Ectodermal cell (in vitro differentiated cells): ENCODE data around the gene SPECC1.

Experiments
- H3K27ac ChIP-seq: 2 replicates; pipeline ENCODE4 v1.7.0; 2013; ENCODE audit warnings: mild to moderate bottlenecking, low read depth, low read length; ENCODE audit not compliant: insufficient read depth, poor library complexity, severe bottlenecking
- H3K27me3 ChIP-seq: 2 replicates; pipeline ENCODE4 v1.7.0; 2013; ENCODE audit warnings: mild to moderate bottlenecking, low read length; ENCODE audit not compliant: insufficient read depth, control insufficient read depth, poor library complexity, severe bottlenecking
- H3K36me3 ChIP-seq: one replicate; pipeline ENCODE4 v1.7.0; 2013; ENCODE audit warnings: low read length; ENCODE audit not compliant: control insufficient read depth, insufficient read depth
- H3K4me1 ChIP-seq: one replicate; pipeline ENCODE4 v1.7.0; 2013; ENCODE audit warnings: low read length; ENCODE audit not compliant: control insufficient read depth, insufficient read depth
- H3K4me3 ChIP-seq: 2 replicates; pipeline ENCODE4 v1.7.0; 2013; ENCODE audit warnings: low read depth, low read length, control low read depth; ENCODE audit not compliant: insufficient read depth
- H3K9me3 ChIP-seq: 2 replicates; pipeline ENCODE4 v1.7.0; 2013; ENCODE audit warnings: mild to moderate bottlenecking, low read length, moderate library complexity; ENCODE audit not compliant: control insufficient read depth
- WGBS, 2 experiments: methylation state at CpG; one replicate each; pipeline ENCODE4 v1.1.7; 2013; ENCODE audit warnings: missing lambda C conversion rate in 2 of 2; 5-methylcytosine and 5-hydroxymethylcytosine counted together

Gene SPECC1

GRCh38 chr17:20276421-20276820, 267.3 kb downstream of the SPECC1 start:
- 80 to 94% methylated on average over 2 of the region's 2 CpGs for WGBS, 2 experiments
- H3K27ac ChIP-seq = no peak overlapping the region

GRCh38 chr17:20278805-20279204, 269.6 kb downstream of the SPECC1 start:
- WGBS, 2 experiments = 94 to 100% methylated on average over 1 of the region's 1 CpG
- no peaks in the 10 kb centered on the region for H3K36me3 ChIP-seq
- no peak overlapping the region for H3K27ac ChIP-seq
- H3K9me3 ChIP-seq = no peaks in the 10 kb centered on the region
- no peaks in the 10 kb centered on the region for H3K4me1 ChIP-seq
- no peak overlapping the region for H3K4me3 ChIP-seq
- H3K27me3 ChIP-seq = no peaks in the 10 kb centered on the region

More at GRCh38 chr17:20276421-20276820, 267.3 kb downstream of the SPECC1 start:
- Histone ChIP-seq H3K36me3 (no peaks in the 10 kb centered on the region), H3K4me1 (no peaks in the 10 kb centered on the region), H3K4me3 (no peak overlapping the region), H3K9me3 (no peaks in the 10 kb centered on the region), H3K27me3 (no peaks in the 10 kb centered on the region)

- H3K36me3 ChIP-seq = no peaks in the 10 kb centered on the region
- H3K27ac ChIP-seq = no peak overlapping the region
- no peak overlapping the region for H3K4me3 ChIP-seq
- H3K4me1 ChIP-seq = peaks cover 8% of the 10 kb centered on the region
- no peaks in the 10 kb centered on the region for H3K9me3 ChIP-seq
- no peaks in the 10 kb centered on the region for H3K27me3 ChIP-seq
- 95 to 96% methylated on average over 3 of the region's 3 CpGs for WGBS, 2 experiments
Observed at GRCh38 chr17:20279631-20280030, 270.5 kb downstream of the SPECC1 start.

- Histone ChIP-seq H3K4me1 (peaks cover 12% of the 10 kb centered on the region), H3K4me3 (no peak overlapping the region), H3K27ac (no peak overlapping the region), H3K27me3 (no peaks in the 10 kb centered on the region), H3K36me3 (no peaks in the 10 kb centered on the region), H3K9me3 (no peaks in the 10 kb centered on the region)
- WGBS, 2 experiments = 94 to 96% methylated on average over 6 of the region's 6 CpGs
Observed at GRCh38 chr17:20280051-20280450, 270.9 kb downstream of the SPECC1 start.

GRCh38 chr17:20280851-20281250, 271.7 kb downstream of the SPECC1 start:
- no peaks in the 10 kb centered on the region for H3K9me3 ChIP-seq
- no peaks in the 10 kb centered on the region for H3K27me3 ChIP-seq
- WGBS, 2 experiments = 97 to 98% methylated on average over 10 of the region's 10 CpGs

GRCh38 chr17:20281860-20282259, 272.7 kb downstream of the SPECC1 start:
- Histone ChIP-seq H3K36me3 (no peaks in the 10 kb centered on the region), H3K27me3 (no peaks in the 10 kb centered on the region), H3K4me3 (no peak overlapping the region), H3K9me3 (no peaks in the 10 kb centered on the region), H3K27ac (no peak overlapping the region), H3K4me1 (peaks cover 25% of the 10 kb centered on the region)
- WGBS, 2 experiments = 92 to 95% methylated on average over 11 of the region's 11 CpGs

More at GRCh38 chr17:20280851-20281250, 271.7 kb downstream of the SPECC1 start:
- H3K36me3 ChIP-seq = no peaks in the 10 kb centered on the region
- H3K4me3 ChIP-seq = no peak overlapping the region
- peaks cover 20% of the 10 kb centered on the region for H3K4me1 ChIP-seq
- no peak overlapping the region for H3K27ac ChIP-seq

GRCh38 chr17:20282526-20283308, 273.6 kb downstream of the SPECC1 start:
- H3K27me3 ChIP-seq = no peaks in the 10 kb centered on the region
- H3K4me1 ChIP-seq = peaks cover 25% of the 10 kb centered on the region
- no peaks in the 10 kb centered on the region for H3K9me3 ChIP-seq
- no peak overlapping the region for H3K27ac ChIP-seq
- WGBS, 2 experiments = 94 to 96% methylated on average over 9 of the region's 9 CpGs
- no peaks in the 10 kb centered on the region for H3K36me3 ChIP-seq
- no peak overlapping the region for H3K4me3 ChIP-seq

- 68 to 77% methylated on average over 3 of the region's 3 CpGs for WGBS, 2 experiments
- Histone ChIP-seq H3K27ac (peak overlapping the region; percentile 58), H3K4me3 (no peak overlapping the region), H3K9me3 (no peaks in the 10 kb centered on the region), H3K4me1 (peaks cover 25% of the 10 kb centered on the region), H3K36me3 (no peaks in the 10 kb centered on the region), H3K27me3 (no peaks in the 10 kb centered on the region)
Observed at GRCh38 chr17:20284022-20284421, 274.9 kb downstream of the SPECC1 start.

- H3K9me3 ChIP-seq = no peaks in the 10 kb centered on the region
- H3K4me3 ChIP-seq = no peak overlapping the region
- WGBS, 2 experiments = 88 to 89% methylated on average over 6 of the region's 6 CpGs
- peak overlapping the region; percentile 58 for H3K27ac ChIP-seq
- no peaks in the 10 kb centered on the region for H3K36me3 ChIP-seq
- H3K27me3 ChIP-seq = no peaks in the 10 kb centered on the region
- H3K4me1 ChIP-seq = peaks cover 25% of the 10 kb centered on the region
Observed at GRCh38 chr17:20284570-20285295, 275.6 kb downstream of the SPECC1 start.

- WGBS, 2 experiments = 94 to 96% methylated on average over 3 of the region's 3 CpGs
- no peaks in the 10 kb centered on the region for H3K27me3 ChIP-seq
- no peaks in the 10 kb centered on the region for H3K36me3 ChIP-seq
- no peak overlapping the region for H3K27ac ChIP-seq
- H3K4me1 ChIP-seq = peaks cover 14% of the 10 kb centered on the region
- no peaks in the 10 kb centered on the region for H3K9me3 ChIP-seq
- H3K4me3 ChIP-seq = no peak overlapping the region
Observed at GRCh38 chr17:20289984-20290383, 280.8 kb downstream of the SPECC1 start.
